Putamen (tissue), 1 donor: ENCODE measurements around the gene SERF1B.
"Not testable (repeated sequence)": the region's sequence is repeated elsewhere in the genome, so short reads cannot be mapped to it uniquely, and the experiment has no call there.

Experiments used
- DNase-seq: peaks from one replicate; pipeline ENCODE4 v3.0.0-alpha.2; 2016; ENCODE audit warnings: low spot score

Gene SERF1B

DNA sequence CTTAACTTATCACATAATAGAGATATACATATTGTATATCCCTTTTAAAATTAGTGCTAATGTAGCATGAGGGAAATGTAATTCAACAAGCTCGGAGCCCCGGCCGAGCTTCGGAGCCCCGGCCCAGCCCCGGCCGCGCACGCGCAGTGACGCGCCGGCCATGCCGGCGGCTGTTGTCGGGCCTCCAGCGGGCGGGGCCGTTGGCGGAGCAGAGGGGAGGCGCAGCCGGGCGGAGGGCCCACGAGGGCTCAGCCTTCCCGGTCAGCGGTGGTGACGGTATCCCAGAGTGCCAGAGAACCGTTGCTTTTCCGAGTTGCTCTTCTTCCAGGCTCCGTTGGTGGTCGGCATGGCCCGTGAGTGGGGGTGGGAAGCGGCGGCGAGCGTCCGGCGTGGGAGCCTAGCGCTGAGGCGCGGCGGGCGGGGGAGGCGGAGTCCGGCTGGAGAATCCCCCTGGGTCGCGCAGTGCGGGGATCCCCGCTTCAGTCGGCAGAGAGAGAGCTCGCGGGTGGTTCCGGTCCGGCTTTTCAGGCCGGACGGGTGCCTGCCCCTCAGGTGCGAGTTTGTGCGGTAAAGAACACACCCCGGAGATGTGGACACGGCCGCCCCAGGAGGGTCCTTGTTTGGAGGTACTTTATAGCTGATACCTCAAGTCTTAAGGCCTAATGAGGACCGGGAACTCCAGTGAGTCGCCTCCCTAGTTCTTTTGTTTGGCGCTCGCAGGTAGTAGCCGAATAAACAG, at the start of gene SERF1B:
SERF1B (plus strand) TSS at position 146 of the 739 bp plus-strand sequence; CDS start at position 347, 201 bp downstream.
- DNase-seq, result not testable (repeated sequence)

DNA sequence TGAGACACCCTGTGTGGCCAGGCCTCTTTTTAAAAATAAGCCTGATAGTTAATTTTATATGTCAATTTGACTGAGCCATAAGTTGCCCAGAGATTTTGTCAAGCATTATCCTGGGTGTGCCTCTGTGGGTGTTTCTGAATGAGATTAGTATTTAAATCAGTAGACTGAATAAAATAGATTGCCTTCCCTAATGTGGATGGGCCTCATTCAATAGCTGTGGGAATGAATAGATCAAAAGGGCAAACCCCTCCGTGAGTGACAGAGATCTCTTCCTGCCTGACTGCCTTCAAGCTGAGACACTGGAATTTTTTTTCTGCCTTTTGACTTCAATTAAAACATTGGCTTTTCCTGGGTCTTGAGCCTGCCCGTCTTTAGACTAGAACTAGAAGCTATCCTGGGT, 33.3 kb upstream of the SERF1B start:
- not testable (repeated sequence) for DNase-seq

DNA sequence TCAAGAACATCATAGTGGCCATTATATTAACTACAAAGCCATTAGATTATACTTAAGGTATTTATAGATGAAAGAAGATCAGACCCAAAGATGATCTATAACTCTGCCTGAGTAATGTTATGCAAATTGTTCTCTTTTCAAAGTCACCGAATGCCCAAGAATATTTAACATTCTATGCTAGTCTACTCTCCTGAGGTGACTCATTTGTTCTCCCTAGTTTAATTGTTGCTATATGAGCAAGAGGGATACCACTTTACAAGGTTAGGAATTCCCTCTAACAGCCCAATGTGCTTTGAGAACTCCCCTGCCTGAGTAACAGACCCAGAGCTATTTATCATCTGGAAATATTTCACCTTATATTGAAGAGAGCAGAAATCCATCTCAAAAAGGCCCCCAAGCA, 29.5 kb upstream of the SERF1B start:
- not testable (repeated sequence) for DNase-seq

DNA sequence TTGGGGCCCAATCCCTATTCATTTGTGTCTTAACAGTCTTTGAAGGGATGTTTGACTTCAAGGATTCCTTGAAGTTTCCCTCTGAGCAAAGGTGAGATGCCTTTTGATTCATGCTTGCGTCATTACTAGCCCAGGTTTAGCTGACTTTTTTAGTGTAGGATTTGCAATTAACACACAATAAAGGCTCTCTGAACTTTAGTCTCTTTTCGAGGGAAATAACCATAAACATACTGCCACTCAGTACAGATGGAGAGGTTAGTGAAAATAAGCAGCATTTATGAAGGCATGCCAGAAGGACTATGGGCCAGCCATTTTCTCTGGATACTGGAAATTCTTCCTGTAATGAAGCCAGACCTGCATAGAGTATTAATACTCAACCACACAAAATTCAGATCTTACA, 4.4 kb upstream of the SERF1B start:
- DNase-seq, result not testable (repeated sequence)

DNA sequence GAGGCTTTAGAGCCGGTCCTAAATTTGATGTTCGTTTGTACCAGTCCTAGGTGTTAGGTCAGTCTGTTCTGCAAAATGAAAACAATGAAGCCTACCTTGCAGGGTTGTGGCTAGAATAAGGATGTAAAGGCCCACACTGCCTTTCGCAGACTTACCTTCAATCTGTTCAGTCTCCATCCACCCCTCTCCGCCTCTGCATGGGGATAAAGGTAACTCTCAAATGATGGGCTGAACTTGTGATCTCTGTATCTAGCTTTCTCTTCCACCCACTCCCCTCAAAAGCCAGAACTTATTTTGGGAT, 744 bp downstream of the SERF1B start:
- DNase-seq, result not testable (repeated sequence)

DNA sequence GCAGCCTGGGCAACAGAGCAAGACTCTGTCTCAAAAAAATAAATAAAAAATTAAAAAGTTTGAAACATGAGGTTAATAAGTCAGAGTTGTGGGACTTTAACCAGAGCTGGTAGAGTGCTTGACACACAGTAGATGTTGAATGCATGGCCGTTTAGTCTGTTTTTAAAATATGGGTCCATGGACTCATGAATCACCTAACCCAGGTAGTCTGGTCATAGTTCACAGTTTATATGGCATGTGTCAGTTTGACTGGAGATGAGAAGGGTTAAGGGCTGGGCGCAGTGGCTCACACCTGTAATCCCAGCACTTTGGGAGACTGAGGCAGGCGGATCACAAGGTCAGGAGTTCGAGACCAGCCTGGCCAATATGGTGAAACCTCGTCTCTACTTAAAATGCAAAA, 6.2 kb downstream of the SERF1B start:
- not testable (repeated sequence) for DNase-seq

DNA sequence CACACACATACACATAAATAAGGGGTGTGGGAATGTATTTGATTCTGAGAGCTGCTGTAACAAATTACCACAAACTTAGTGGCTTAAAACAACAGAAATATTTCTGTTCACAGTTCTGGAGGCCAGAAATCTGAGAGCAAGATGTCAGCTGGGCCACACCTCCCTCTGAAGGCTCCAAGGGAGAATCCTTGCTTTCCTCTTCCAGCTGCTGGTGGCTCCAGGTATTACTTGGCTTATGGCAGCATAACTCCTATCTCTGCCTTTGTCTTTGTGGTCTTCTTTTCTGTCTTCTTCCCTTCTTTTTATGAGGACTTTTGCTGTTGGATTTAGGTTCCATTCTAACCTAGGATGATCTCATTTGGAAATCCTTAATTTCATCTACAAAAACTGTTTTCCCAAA, 16.4 kb downstream of the SERF1B start:
- DNase-seq, result not testable (repeated sequence)

DNA sequence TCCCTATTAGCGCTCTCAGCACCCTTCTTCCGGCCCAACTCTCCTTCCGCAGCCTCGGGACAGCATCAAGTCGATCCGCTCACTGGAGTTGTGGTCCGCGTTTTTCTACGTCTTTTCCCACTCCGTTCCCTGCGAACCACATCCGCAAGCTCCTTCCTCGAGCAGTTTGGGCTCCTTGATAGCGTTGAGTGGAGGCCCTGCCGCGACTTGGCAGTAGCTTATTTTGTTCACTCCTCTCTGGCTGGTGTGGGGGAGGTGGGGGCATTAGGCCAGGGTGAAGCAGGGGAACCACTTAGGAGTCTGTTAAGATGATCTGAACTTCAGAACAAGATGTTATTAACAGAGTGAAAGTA, 24.7 kb downstream of the SERF1B start:
- DNase-seq, result not testable (repeated sequence)

DNA sequence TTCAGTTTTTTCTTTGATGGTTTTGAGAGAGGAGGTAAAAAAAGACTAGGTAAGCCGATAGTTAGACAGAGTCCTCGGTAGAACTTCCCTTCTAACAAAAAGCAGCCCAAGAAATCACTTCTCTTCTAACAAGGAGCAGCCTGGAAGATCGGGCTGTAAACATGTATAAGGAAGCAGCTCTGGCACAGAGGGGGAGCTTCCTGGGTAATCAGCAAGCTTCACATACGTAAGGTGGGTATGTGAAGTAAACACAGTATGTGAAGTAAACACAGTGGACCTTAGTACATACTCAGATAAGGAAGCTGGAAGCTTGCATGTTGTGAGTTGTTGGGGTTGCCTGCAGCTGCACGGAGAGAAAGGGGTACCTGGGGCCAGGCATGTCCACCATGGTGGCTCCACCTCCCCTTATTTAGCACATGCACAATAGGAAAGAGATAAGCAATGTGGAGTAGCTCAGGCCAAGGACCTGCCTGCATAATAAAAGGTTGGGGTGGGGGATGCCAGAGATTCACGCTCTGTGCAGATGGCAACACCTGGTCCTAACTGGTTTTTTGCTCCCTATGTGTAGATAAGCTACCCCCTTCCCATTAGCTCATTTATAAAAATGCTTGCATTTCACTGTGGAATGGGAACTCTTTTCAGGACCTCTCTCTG, 31.4 kb downstream of the SERF1B start:
- DNase-seq, result not testable (repeated sequence)

DNA sequence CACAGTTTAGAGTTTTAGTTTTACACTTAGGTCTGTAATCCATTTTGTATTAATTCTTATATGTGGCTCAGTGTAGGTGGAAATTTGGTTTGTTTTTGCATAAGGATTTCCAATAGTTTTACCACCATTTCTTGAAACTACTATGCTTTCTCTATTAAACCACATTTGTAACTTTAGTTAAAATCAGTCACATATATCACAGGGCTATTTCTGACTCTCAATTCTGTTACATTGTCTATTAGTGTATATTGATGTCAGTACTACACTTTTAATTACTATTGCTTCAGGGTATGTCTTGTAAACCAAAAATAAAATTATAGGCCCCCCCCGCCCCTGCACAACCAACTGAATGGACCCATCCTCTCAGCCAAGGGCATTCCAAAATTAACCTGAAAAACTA, 32.1 kb downstream of the SERF1B start:
- DNase-seq, result not testable (repeated sequence)

DNA sequence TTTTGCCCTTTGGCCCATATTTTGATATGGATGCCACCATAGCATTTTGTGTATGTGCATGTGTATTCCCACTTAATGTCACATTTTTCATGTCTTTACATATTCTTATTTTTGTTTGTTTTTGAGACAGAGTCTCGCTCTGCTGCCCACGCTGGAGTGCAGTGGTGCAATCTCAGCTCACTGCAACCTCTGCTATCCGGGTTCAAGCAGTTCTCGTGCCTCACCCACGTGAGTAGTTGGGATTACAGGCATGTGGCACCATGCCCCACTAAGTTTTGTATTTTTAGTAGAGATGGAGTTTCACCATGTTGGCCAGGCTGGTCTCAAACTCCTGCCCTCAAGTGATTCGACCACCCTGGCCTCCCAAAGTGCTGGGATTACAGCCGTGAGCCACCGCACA, 52.6 kb downstream of the SERF1B start:
- DNase-seq, result not testable (repeated sequence)

DNA sequence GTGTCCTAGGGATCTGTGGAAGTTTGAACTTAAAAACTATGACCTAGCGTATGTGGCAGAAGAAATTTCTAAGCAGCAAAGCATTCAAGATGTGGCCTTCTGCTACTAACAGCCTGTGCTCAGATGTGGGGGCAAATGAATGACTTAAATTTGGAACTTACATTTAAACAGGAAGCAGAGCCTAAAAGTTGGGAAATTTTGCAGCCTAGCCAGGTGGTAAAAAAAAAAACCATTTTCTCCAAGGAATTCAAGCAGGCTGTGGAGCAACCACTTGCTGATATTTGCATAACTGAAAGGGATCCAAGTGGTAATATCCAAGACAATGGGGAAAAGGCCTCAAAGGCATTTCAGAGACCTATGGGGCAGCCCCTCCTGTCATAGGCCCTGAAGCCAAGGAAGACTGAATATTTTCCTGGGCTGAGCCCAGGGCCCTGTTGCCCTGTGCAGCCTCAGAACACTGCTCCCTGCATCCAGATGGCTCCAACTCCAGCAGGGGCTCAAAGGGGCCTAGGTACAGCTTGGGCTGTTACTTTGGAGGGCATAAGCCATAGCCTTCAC, 63.9 kb downstream of the SERF1B start:
- not testable (repeated sequence) for DNase-seq

DNA sequence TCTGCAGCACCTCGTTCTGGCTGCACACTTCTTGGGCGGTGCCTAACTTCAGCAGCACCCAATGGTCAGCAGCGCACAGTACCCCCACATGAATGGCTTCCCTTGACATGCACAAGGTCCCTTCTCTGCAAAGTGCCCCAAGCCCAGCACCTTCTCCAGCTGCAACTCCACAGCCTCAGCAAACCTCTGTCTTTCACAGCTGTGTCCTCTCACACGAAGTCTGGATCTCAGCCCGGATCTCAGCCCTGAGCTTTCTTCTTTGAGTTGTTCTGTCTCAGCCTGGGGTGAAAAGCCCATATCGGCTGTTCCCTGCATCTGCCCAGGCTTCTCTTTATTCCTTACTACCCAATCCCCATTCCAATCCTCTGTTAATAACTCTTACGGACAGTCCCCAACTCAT, 66.7 kb downstream of the SERF1B start:
- DNase-seq, result not testable (repeated sequence)
